ENCODE data around the gene GXYLT2.

Gene GXYLT2

GRCh38 chr3:72906154-72906553 is 18.3 kb downstream of the GXYLT2 start:
- H3K36me3 ChIP-seq (ENCODE audit: low read depth): no peaks in the 10 kb centered on the region
- no peak for DNase-seq (ENCODE audit: low spot score)

GRCh38 chr3:72907131-72907711 is 19.4 kb downstream of the GXYLT2 start:
- no peaks in the 10 kb centered on the region for H3K9me3 ChIP-seq (ENCODE audit: severe bottlenecking)
- no peaks in the 10 kb centered on the region for H3K36me3 ChIP-seq (ENCODE audit: low read depth)
- DNase-seq (ENCODE audit: low spot score): no peak
- no peaks in the 10 kb centered on the region for H3K27me3 ChIP-seq (ENCODE audit: insufficient read depth, poor library complexity, severe bottlenecking)
- no peak overlapping the region for H3K4me3 ChIP-seq (ENCODE audit: severe bottlenecking)
- no peak overlapping the region for H3K27ac ChIP-seq (ENCODE audit: poor library complexity, severe bottlenecking)
- ATAC-seq (ENCODE audit: low read depth): no peak
- H3K4me1 ChIP-seq (ENCODE audit: insufficient read depth, poor library complexity, severe bottlenecking): peaks cover 19% of the 10 kb centered on the region
- TF ChIP-seq CTCF (IDR thresholded peaks at IDR 0.05; ENCODE audit: poor library complexity, severe bottlenecking): no peak

More at GRCh38 chr3:72906154-72906553, 18.3 kb downstream of the GXYLT2 start:
- Histone ChIP-seq H3K27me3 (ENCODE audit: insufficient read depth, poor library complexity, severe bottlenecking) (no peaks in the 10 kb centered on the region), H3K27ac (ENCODE audit: poor library complexity, severe bottlenecking) (no peak overlapping the region), H3K9me3 (ENCODE audit: severe bottlenecking) (no peaks in the 10 kb centered on the region), H3K4me3 (ENCODE audit: severe bottlenecking) (no peak overlapping the region), H3K4me1 (ENCODE audit: insufficient read depth, poor library complexity, severe bottlenecking) (peaks cover 20% of the 10 kb centered on the region)
- no peak for ATAC-seq (ENCODE audit: low read depth)
- TF ChIP-seq CTCF (IDR thresholded peaks at IDR 0.05; ENCODE audit: poor library complexity, severe bottlenecking): no peak

GRCh38 chr3:72907731-72908620 is 20.1 kb downstream of the GXYLT2 start:
- Histone ChIP-seq H3K4me3 (ENCODE audit: severe bottlenecking) (no peak overlapping the region), H3K36me3 (ENCODE audit: low read depth) (no peaks in the 10 kb centered on the region), H3K27ac (ENCODE audit: poor library complexity, severe bottlenecking) (no peak overlapping the region), H3K4me1 (ENCODE audit: insufficient read depth, poor library complexity, severe bottlenecking) (peaks cover 11% of the 10 kb centered on the region), H3K9me3 (ENCODE audit: severe bottlenecking) (no peaks in the 10 kb centered on the region), H3K27me3 (ENCODE audit: insufficient read depth, poor library complexity, severe bottlenecking) (no peaks in the 10 kb centered on the region)
- DNase-seq (ENCODE audit: low spot score) (no peak), ATAC-seq (ENCODE audit: low read depth) (peak; percentile 78)
- TF ChIP-seq CTCF (IDR thresholded peaks at IDR 0.05; ENCODE audit: poor library complexity, severe bottlenecking): no peak

- DNase-seq (ENCODE audit: low spot score): no peak
- Histone ChIP-seq H3K4me3 (ENCODE audit: severe bottlenecking) (no peak overlapping the region), H3K4me1 (ENCODE audit: insufficient read depth, poor library complexity, severe bottlenecking) (peaks cover 5% of the 10 kb centered on the region), H3K27ac (ENCODE audit: poor library complexity, severe bottlenecking) (no peak overlapping the region), H3K9me3 (ENCODE audit: severe bottlenecking) (no peaks in the 10 kb centered on the region), H3K36me3 (ENCODE audit: low read depth) (no peaks in the 10 kb centered on the region), H3K27me3 (ENCODE audit: insufficient read depth, poor library complexity, severe bottlenecking) (no peaks in the 10 kb centered on the region)
- no peak for TF ChIP-seq CTCF (IDR thresholded peaks at IDR 0.05; ENCODE audit: poor library complexity, severe bottlenecking)
- no peak for ATAC-seq (ENCODE audit: low read depth)
These were observed 21.7 kb downstream of the GXYLT2 start for GRCh38 chr3:72909591-72909990.

- ATAC-seq (ENCODE audit: low read depth) (no peak), DNase-seq (ENCODE audit: low spot score) (no peak)
- H3K4me1 ChIP-seq (ENCODE audit: insufficient read depth, poor library complexity, severe bottlenecking): peaks cover 3% of the 10 kb centered on the region
- H3K9me3 ChIP-seq (ENCODE audit: severe bottlenecking): no peaks in the 10 kb centered on the region
- no peak overlapping the region for H3K4me3 ChIP-seq (ENCODE audit: severe bottlenecking)
- H3K27ac ChIP-seq (ENCODE audit: poor library complexity, severe bottlenecking): no peak overlapping the region
- no peaks in the 10 kb centered on the region for H3K36me3 ChIP-seq (ENCODE audit: low read depth)
- TF ChIP-seq CTCF (IDR thresholded peaks at IDR 0.05; ENCODE audit: poor library complexity, severe bottlenecking): no peak
- H3K27me3 ChIP-seq (ENCODE audit: insufficient read depth, poor library complexity, severe bottlenecking): no peaks in the 10 kb centered on the region
These were observed 24.7 kb downstream of the GXYLT2 start for GRCh38 chr3:72912532-72912931.
